Measurements from ENCODE around the gene AKAIN1. TPM values are rescaled to one million over a fixed set of nuclear protein-coding genes. Genes with fewer than 3 reads are reported as not detected.

The AKAIN1 gene
- polyA plus RNA-seq, 1 of the 3 experiments (the other 2 are of a cell fraction), result not detected

- Histone ChIP-seq H3K4me1 (ENCODE audit: control insufficient read depth in 1 of 2, insufficient read depth in 2 of 2, low read depth in 1 of 2, low read length in 1 of 2) (no peaks in the 10 kb centered on the region), H3K4me3 (ENCODE audit: low read depth in 2 of 2, low read length in 1 of 2) (no peak overlapping the region), H3K9me3 (no peaks in the 10 kb centered on the region), H3K27me3 (ENCODE audit: insufficient read depth) (no peaks in the 10 kb centered on the region), H3F3A (replicated peaks; ENCODE audit: insufficient read depth) (no peaks in the 10 kb centered on the region), H2AFZ (ENCODE audit: low read depth) (no peak overlapping the region), H3K79me2 (ENCODE audit: insufficient read depth) (no peaks in the 10 kb centered on the region), H4K20me1 (ENCODE audit: insufficient read depth) (no peaks in the 10 kb centered on the region), H3K9ac (no peak overlapping the region), H3K27ac (ENCODE audit: low read depth in 2 of 2, low read length in 1 of 2) (no peak overlapping the region), H3K36me3 (replicated peaks in 1 of 2; ENCODE audit: control insufficient read depth in 1 of 2, insufficient read depth in 2 of 2, low read length in 1 of 2) (no peaks in the 10 kb centered on the region), H3K4me2 (no peak overlapping the region), H3K9me2 (no peaks in the 10 kb centered on the region)
- WGBS (ENCODE audit: low lambda C conversion rate), result 0% methylated on average over 4 of the region's 4 CpGs
- TF ChIP-seq GABPA (IDR thresholded peaks at IDR 0.05; ENCODE audit: low read depth) (no peak), GATA2 (CRISPR knock-in tag; IDR thresholded peaks at IDR 0.05) (peak; percentile 25; the same call in 1 of the 2 replicates)
- ChIA-PET POLR2A (no interaction called here), CTCF (no interaction called here)
- DNase-seq, result no peak
These were observed 10.6 kb upstream of the AKAIN1 start for GRCh38 chr18:5207471-5208150.

- Histone ChIP-seq H3K79me2 (ENCODE audit: insufficient read depth) (no peaks in the 10 kb centered on the region), H3K36me3 (replicated peaks in 1 of 2; ENCODE audit: control insufficient read depth in 1 of 2, insufficient read depth in 2 of 2, low read length in 1 of 2) (no peaks in the 10 kb centered on the region), H3K4me2 (no peak overlapping the region), H3K4me3 (ENCODE audit: low read depth in 2 of 2, low read length in 1 of 2) (no peak overlapping the region), H3K9me3 (no peaks in the 10 kb centered on the region), H3F3A (replicated peaks; ENCODE audit: insufficient read depth) (no peaks in the 10 kb centered on the region), H3K27me3 (ENCODE audit: insufficient read depth) (peaks cover 16% of the 10 kb centered on the region), H2AFZ (ENCODE audit: low read depth) (no peak overlapping the region), H3K27ac (ENCODE audit: low read depth in 2 of 2, low read length in 1 of 2) (no peak overlapping the region), H3K4me1 (ENCODE audit: control insufficient read depth in 1 of 2, insufficient read depth in 2 of 2, low read depth in 1 of 2, low read length in 1 of 2) (no peaks in the 10 kb centered on the region; a peak in 1 of 4 replicates), H4K20me1 (ENCODE audit: insufficient read depth) (no peaks in the 10 kb centered on the region), H3K9me2 (no peaks in the 10 kb centered on the region), H3K9ac (no peak overlapping the region)
- no peak for DNase-seq
- ChIA-PET POLR2A (no interaction called here), CTCF (no interaction called here)
- TF ChIP-seq JUND (IDR thresholded peaks at IDR 0.05) (no peak), YY1 (IDR thresholded peaks at IDR 0.05; ENCODE audit: low read depth) (no peak)
- WGBS (ENCODE audit: low lambda C conversion rate), result 11% methylated on average over 3 of the region's 3 CpGs
These were observed 1.3 kb upstream of the AKAIN1 start for GRCh38 chr18:5198311-5198710.

DNA sequence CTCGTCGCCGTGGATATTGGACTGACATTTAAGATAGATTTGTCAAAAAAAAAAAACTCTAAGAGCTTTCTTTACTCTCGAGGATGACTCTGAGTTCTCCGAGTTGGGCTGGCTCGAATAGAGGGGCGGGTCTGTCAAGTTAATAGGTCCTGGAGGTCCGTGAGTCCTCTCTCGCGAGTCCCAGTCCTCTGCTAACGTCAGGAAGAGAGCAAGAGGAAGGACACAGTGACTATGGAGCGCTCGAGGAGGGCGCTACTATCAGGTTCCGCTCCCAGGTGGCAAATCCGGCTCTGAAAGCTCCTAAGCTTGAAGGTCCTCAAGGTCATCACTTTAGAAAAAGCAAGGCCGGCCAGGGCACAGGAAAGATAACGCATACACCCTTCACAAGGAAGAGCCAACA is 404 bp upstream of the AKAIN1 start:
- Histone ChIP-seq H4K20me1 (ENCODE audit: insufficient read depth) (no peaks in the 10 kb centered on the region), H3K27ac (ENCODE audit: low read depth in 2 of 2, low read length in 1 of 2) (no peak overlapping the region), H3K9me2 (no peaks in the 10 kb centered on the region), H3K9ac (no peak overlapping the region), H3K27me3 (ENCODE audit: insufficient read depth) (peaks cover 16% of the 10 kb centered on the region), H3K9me3 (no peaks in the 10 kb centered on the region), H3K4me2 (no peak overlapping the region), H3K4me1 (ENCODE audit: control insufficient read depth in 1 of 2, insufficient read depth in 2 of 2, low read depth in 1 of 2, low read length in 1 of 2) (no peaks in the 10 kb centered on the region; a peak in 1 of 4 replicates), H3F3A (replicated peaks; ENCODE audit: insufficient read depth) (no peaks in the 10 kb centered on the region), H3K36me3 (replicated peaks in 1 of 2; ENCODE audit: control insufficient read depth in 1 of 2, insufficient read depth in 2 of 2, low read length in 1 of 2) (no peaks in the 10 kb centered on the region), H3K4me3 (ENCODE audit: low read depth in 2 of 2, low read length in 1 of 2) (no peak overlapping the region), H3K79me2 (ENCODE audit: insufficient read depth) (no peaks in the 10 kb centered on the region), H2AFZ (ENCODE audit: low read depth) (no peak overlapping the region)
- peak; percentile 14 for DNase-seq
- TF ChIP-seq JUND (IDR thresholded peaks at IDR 0.05) (no peak), IRF3 (IDR thresholded peaks at IDR 0.05; ENCODE audit: low read depth, low read length) (no peak), FOSL2 (IDR thresholded peaks at IDR 0.05; ENCODE audit: borderline replicate concordance, low read depth) (no peak), MXI1 (IDR thresholded peaks at IDR 0.05; ENCODE audit: low read depth, low read length) (no peak), EP300 (IDR thresholded peaks at IDR 0.05; ENCODE audit: borderline replicate concordance in 1 of 2, low read depth in 1 of 2, low read length in 1 of 2) (no peak), MEF2A (IDR thresholded peaks at IDR 0.05; ENCODE audit: borderline replicate concordance, low read depth) (no peak), TEAD4 (IDR thresholded peaks at IDR 0.05; ENCODE audit: borderline replicate concordance, insufficient read depth) (no peak), RCOR1 (IDR thresholded peaks at IDR 0.05; ENCODE audit: low read length) (no peak), TAF1 (IDR thresholded peaks at IDR 0.05; ENCODE audit: borderline replicate concordance, low read depth, low read length) (no peak)
- TF ChIP-seq, protein P1, sequence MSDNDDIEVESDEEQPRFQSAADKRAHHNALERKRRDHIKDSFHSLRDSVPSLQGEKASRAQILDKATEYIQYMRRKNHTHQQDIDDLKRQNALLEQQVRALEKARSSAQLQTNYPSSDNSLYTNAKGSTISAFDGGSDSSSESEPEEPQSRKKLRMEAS (IDR thresholded peaks at IDR 0.05; ENCODE audit: low read depth), result no peak
- TF ChIP-seq, protein P2, sequence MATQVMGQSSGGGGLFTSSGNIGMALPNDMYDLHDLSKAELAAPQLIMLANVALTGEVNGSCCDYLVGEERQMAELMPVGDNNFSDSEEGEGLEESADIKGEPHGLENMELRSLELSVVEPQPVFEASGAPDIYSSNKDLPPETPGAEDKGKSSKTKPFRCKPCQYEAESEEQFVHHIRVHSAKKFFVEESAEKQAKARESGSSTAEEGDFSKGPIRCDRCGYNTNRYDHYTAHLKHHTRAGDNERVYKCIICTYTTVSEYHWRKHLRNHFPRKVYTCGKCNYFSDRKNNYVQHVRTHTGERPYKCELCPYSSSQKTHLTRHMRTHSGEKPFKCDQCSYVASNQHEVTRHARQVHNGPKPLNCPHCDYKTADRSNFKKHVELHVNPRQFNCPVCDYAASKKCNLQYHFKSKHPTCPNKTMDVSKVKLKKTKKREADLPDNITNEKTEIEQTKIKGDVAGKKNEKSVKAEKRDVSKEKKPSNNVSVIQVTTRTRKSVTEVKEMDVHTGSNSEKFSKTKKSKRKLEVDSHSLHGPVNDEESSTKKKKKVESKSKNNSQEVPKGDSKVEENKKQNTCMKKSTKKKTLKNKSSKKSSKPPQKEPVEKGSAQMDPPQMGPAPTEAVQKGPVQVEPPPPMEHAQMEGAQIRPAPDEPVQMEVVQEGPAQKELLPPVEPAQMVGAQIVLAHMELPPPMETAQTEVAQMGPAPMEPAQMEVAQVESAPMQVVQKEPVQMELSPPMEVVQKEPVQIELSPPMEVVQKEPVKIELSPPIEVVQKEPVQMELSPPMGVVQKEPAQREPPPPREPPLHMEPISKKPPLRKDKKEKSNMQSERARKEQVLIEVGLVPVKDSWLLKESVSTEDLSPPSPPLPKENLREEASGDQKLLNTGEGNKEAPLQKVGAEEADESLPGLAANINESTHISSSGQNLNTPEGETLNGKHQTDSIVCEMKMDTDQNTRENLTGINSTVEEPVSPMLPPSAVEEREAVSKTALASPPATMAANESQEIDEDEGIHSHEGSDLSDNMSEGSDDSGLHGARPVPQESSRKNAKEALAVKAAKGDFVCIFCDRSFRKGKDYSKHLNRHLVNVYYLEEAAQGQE (IDR thresholded peaks at IDR 0.05; ENCODE audit: low read depth, low read length), result no peak
- ChIA-PET POLR2A (no interaction called here), CTCF (no interaction called here)
- WGBS (ENCODE audit: low lambda C conversion rate), result 4% methylated on average over 17 of the region's 18 CpGs
